HG03432 (cell line): Measurements from ENCODE around the gene GSPT1.
"Not testable (repeated sequence)": the region's sequence is repeated elsewhere in the genome, so short reads cannot be mapped to it uniquely, and the experiment has no call there.

Experiments used
- ATAC-seq: cut with Tn5 transposase; IDR thresholded peaks from one replicate; pipeline ENCODE4 v1.9.1; 2021; ENCODE audit warnings: mild to moderate bottlenecking, moderate library complexity; ENCODE audit not compliant: unreplicated experiment

The GSPT1 gene

DNA sequence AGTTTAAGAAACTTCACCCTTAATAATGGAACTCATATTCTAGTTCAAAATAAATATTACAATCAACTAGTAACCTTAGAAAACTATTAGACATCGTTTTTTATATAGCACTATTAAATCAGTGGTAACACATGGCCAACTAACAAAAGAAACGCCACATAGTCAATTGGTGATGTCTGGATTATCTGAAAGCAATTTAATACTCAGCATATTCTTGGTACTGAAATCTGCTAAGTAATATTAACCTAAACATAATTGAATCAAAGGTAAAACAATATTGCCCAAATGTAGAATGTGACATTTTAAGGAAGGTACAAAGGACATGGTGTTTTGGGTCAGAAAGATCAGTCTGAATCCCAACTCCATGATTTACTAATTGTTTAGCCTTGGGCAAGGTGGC, 53.3 kb downstream of the GSPT1 start:
- ATAC-seq, result no peak

- ATAC-seq, result no peak
Observed at GRCh38 chr16:11857161-11857560, 58.6 kb downstream of the GSPT1 start.

DNA sequence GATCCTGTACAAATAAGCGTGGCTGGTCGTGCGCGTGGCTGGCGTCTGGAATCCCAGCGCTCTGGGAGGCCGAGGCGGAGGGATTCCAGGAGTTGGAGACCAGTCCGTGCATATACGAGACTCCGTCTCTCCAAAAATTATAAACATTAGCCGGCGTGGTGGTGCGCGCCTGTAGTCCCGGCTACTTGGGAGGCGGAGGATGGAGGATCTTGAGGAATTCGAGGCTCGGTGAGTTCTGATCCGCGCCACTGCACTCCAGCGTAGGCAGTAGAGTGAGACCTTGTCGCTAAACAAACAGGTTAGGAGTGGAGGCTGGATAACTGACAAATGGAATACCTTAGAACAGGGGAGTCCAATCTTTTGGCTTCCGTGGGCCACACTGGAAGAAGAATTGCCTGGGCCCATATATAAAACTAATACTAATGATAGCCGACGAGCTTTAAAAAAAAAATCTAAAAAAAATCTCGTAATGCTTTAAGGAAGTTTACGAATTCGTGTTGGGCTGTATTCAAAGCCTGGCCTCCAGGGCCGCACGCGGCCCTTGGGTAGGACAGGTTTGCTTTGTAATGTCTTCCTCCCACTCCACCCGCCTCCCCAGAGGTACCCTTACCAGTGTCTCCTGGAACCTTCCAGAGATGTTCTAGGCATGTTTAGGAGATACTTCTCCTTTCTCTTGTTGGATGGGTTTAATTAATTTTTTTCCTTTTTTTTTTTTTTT, 63.5 kb downstream of the GSPT1 start:
- no peak for ATAC-seq

DNA sequence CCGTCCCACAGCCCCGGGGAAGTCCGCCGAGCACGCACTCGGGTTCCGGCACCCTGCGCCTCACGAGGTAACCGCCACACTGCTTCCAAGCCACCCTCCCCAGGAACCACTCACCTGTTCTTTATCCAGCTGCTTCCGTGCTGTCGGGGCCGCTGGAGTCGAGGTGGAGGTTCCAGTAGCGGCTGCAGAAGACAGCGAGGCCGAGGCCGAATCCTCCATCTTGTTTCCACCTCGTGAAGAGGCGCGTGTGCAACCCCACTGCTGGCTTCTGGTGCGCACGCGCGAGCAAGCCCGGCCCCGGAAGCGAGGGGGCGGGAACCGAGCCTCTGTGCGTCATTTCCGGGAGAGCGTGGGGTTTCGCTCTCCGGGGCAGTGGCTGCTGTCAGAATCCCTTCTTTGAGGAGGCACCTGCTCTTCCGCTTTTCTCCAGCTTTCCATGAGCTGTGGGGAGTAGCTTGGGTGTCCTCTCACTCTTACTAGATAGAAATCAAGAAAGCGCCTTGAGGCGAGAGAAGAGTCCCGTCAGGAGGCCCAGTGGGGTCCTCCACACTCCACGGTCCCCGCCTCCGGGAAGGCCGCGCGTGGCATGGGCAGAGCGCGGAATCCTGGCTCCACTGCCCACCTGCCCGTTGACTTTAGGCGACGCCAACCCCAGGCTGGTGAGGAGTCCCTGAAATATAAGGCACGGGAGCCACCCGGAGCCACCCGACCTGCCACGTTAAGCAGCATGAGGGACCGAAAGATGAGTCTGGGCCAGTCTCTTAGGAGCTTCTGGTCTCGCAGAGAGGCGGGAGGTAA, 64.3 kb downstream of the GSPT1 start, which contains the start of gene RSL1D1:
TSS of gene RSL1D1 (minus strand) at position 249 of the 798 bp plus-strand sequence. CDS start at position 219, 30 bp downstream.
- ATAC-seq, result peak; percentile 86

DNA sequence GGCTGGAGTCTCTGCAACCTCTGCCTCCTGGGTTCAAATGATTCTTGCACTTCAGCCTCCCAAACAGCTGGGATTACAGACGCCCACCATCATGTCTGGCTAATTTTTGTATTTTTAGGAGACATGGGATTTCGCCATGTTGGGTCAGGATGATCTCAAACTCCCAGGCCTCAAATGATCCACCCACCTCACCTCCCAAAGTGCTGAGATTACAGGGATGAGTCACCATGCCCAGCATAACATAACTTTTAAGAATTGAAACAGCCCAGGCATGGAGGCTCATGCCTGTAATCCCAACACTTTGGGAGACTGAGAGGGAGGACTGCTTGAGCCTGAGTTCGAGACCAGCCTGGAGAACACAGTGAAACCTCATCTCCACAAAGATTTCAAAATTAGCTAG, 66.9 kb downstream of the GSPT1 start:
- no peak for ATAC-seq

DNA sequence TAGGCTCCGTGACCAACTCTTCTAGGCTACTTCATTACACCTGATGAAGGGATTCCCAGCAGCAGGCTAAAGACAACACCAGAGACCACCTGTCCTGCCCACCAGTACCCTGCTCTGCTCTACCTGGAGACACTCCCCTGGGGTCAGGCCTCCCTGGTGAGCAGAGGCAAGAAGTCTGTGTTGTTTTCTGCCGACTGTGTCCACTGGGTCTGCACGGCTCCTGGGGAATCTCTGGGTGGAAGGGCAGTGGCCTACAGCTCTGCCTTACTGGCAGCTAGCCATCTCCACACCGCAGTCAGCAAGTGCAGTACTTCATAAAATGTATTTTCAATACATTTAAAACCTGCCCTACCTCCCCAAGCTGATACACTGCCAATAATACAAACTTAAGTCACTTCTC, 71.3 kb downstream of the GSPT1 start:
- ATAC-seq, result no peak

DNA sequence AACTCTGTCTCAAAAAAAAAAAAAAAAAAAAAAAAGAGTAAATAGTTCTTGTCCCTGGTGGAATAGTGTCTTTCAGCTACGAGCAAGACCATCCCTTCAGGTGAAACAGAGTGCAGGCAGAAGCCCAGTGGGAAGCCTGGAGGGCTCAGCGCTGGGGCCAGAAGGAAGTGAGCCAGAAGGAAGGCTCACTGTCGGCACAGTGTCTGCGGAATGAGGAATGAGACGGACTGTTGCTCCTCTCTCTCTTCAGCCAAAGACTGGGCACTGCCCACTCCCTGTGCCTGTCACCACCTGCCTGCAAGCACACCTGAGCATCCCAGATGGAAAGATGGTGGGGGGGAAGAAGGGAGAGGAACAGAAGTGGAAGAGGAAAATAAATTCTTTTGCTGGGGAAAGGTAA, 71.9 kb downstream of the GSPT1 start:
- ATAC-seq, result no peak

GRCh38 chr16:11843206-11843605, 72.5 kb downstream of the GSPT1 start:
- ATAC-seq, result no peak

DNA sequence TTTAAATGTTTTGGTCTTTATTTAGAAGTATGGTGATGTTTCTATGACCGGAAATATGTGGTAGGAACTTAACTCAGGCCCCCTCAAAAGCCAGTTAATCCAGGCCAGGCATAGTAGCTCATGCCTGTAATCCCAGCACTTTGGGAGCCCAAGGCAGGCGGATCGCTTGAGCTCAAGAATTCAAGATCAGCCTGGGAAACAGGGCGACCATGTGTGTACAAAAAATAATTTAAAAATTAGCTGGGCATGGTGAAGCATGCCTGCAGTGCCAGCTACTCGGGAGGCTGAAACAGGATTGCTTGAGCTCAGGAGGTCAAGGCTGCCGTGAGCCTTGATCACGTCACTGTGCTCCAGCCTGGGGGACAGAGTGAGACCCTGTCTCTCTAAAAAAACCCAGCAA, 74.7 kb downstream of the GSPT1 start:
- no peak for ATAC-seq

DNA sequence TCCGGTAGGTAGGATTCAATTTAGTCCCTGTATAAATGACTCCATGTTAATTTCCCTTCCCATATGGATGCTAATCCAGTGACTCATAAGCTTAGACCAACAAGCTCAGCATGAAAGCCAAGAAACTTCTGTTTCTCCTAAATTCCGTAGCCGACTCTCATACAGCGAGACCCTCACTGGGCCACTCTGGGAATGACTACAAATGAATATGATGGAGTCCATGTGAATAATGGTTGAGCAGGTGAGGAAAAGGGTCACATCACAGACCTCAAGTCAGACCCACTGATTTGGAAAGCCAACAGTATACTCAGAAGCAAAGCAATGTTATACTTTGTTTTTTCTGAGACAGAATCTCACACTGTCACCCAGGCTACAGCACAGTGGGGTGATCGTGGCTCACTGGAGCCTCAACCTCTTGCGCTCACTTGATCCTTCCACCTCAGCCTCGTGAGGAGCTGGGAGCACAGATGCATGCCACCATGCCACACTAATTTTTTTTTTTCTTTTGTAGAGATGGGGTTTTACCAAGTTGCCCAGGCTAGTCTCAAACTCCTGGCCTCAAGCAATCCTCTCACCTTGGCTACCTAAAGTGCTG, 79.0 kb downstream of the GSPT1 start:
- no peak for ATAC-seq

DNA sequence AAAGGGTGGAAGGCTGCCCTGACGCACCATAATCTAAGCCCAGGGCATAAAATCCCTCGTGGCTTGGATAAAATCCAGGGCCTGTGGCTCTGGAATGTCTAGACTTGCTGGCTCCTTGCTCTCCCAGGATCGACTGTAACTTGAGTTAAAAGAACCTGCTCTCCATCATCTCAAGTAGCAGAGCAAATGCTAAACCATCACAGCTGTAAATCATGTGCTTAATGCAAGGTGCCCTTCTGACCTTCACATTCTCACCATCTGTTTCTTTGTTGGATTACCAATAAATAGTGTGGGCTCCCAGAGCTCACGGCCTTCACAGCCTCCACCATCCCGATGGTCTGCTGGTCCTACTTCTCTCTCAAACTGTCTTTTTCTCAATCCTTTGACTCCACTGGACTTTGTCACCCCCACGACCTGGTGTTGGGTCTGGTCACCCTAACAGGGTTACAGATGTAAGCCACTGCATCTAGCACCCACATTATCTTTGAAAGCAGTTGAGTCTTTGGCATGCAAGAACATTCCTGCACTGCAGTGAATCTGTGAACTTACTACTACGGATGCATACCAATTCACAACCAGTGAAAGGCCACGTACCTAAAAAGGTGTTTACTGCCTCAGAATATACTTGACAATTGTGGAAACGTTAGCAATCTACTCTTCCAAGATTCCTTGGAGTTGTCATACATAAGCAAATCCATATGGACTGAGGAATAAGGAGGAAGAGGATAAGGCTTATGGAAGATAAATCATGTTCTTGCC, 79.7 kb downstream of the GSPT1 start:
- no peak for ATAC-seq

DNA sequence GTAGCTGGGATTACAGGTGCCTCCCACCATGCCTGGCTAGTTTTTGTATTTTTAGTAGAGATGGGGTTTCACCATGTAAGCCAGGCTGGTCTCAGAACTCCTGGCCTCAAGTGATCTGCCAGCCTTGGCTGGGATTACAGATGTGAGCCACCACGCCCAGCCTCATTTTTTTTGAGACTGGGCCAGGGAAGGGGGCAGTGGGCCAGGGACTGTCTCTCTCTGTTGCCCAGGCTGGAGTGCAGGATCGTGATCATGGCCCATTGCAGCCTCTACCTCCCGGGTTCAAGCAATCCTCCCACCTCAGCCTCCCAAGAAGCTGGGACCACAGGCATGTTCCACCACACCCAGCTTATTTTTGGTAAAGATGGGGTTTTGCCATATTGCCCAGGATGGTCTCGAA, 80.4 kb downstream of the GSPT1 start:
- no peak for ATAC-seq

DNA sequence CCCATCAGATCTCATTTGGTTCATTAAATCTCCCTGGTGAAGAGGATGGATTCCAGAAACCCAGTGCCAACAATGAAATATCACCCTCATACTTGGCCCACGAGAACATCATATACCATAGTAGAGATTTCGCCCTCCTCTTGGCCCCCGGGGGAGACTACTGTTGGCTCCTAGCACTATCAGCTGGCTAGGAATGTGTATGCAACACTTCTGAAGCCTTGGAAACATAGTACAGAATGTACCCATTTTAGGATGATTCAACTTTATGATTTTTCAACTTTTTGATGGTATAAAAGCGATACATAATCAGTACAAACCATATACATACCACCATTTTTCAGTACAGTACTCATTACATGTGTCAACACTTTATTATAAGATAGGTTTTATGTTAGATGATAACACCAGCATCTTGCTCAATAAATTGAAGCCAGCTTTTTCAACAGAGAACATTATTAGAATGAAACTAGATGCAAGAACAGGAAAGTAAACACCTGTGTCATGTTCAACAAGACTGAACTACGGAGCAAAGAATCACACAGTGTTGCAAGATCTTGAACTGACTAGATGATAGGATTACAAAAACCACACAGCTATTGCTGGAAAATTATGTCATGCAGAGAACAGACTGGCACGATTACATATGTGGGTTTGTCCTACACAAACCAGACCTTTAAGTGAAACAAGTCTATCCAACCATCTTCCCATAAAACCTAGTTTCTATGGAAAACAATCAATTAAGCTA, 81.6 kb downstream of the GSPT1 start:
- no peak for ATAC-seq

- ATAC-seq, result no peak
Observed at GRCh38 chr16:11828696-11829095, 87.1 kb downstream of the GSPT1 start.

GRCh38 chr16:11825520-11826165, 90.1 kb downstream of the GSPT1 start:
- ATAC-seq, result not testable (repeated sequence)

GRCh38 chr16:11824362-11824761, 91.4 kb downstream of the GSPT1 start:
- ATAC-seq, result no peak

DNA sequence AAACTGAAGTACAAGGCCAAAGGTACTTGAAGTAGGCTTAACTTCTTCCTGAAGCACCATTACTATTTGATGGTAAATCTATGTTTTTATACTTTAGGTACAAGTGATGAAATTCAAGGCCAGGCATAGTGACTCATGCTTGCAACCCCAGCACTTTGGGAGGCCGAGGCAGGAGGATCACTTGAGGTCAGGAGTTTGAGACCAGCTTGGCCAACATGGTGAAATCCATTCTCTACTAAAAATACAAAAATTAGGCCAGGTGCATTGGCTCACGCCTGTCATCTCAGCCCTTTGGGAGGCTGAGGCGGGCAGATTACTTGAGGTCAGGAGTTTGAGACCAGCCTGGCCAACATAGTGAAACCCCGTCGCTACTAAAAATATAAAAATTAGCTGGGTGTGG, 92.1 kb downstream of the GSPT1 start:
- not testable (repeated sequence) for ATAC-seq

DNA sequence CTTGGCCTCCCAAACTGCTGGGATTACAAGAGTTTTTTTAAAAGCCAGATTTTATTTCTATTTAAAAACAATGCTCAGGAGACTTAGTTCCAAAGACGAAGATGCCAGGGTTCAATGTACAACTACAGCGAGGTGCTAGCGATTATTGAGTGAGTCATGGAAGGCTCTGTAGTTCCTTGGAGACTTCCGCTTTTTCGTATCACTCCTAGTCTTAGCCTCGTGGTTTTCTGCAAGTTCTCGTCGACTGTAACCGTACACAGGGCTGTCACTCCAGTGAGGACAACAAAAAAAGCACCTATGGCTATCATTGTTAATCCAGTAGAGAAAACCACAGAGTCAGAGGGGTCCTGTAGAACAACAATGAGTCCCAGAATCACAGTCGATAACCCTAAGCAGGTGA, 96.0 kb downstream of the GSPT1 start:
- ATAC-seq, result no peak

- not testable (repeated sequence) for ATAC-seq
Observed at GRCh38 chr16:11818970-11819369, 96.8 kb downstream of the GSPT1 start.
